NCI-H2171 treated with DMSO at 0.1 percent for 48 hours (cell line): ENCODE measurements around the gene CRHR1.

Experiments used
- DNase-seq: peaks from one replicate; lab custom pipeline; 2025; lab: John Stamatoyannopoulos, UW

Gene CRHR1

DNA sequence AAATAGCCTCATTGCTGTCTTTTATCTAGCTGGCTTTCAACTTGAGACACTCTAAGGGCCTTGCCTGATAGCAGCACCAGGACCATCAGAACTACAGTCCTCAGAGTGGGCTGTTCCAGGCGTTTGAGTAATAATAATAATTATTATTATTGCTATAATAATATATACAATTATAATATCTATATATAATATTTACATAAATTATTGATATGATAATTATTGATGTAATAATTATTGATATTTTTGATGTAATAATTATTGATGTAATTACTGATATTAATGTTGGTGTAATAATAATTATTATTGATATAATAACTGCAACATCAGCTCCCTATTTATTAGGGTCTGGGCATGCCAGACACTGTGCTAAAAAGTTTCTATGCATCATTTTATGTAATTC is 25.6 kb upstream of the CRHR1 start:
- DNase-seq, result no peak

DNA sequence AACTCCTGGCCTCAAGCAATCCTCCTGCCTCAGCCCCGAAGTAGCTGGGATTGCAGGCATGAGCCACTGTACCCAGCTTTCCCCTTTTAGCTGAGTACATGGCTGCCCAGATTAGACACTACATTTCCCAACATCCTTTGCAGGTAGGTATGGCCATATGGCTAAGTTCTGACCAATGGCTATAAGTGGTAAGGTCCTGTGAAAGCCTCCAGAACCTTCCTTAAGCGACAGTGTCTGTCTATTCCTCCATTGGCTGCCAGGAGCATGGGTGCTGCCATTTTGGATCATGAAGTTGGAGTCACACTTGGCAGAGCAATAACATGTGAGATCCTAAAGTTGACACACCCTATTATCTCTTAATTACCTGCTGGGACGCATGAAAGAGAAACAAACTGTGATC is 24.4 kb upstream of the CRHR1 start:
- DNase-seq, result no peak

DNA sequence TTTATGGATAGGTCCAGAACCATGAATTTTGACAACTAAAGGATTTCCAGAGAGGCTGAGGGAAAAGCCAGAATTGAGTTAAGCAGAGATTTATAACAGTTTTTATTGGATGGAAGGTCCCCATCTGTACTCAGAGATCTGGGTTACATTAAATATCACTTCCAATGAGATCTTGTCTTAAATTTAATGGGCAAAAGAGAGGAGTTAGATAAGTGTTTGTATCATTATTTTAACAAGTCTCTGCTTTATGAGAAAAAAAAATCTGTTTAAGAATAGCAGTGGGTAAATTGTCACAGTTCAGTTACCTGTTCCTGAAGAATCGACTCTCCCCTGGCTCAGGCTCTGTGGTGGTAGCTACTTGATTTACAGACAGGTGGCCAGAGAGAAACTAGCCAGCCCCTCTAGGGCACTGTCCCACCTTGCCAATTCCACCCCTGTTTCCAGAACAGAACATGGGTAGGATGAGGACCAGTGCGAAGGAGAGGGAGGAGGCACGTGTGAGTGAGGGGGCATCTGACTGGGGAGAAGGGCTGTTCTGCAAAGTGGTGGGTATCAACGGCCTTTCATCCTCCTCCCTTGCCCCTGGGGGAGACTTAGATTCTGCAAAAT is 22.1 kb upstream of the CRHR1 start:
- DNase-seq, result no peak

DNA sequence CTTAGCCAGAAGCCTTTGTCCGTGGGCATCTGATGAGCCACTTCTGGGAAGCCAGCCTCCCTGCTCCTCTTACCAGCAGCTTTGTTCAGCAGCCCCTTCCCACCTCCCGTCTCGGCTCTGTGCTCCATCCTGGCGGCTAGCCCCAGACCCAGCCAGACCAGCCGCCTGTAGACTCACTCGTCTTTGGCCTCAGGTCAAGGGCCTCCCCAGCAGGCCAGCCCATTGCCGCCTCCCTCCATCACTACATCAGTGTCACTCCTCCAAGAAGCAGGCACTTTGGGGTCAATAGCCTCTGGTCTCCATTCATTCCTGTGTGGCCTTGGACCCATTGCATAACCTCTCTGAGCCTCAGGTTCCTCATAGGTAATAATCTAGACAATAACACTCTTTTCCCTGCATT is 20.9 kb upstream of the CRHR1 start:
- DNase-seq, result no peak

DNA sequence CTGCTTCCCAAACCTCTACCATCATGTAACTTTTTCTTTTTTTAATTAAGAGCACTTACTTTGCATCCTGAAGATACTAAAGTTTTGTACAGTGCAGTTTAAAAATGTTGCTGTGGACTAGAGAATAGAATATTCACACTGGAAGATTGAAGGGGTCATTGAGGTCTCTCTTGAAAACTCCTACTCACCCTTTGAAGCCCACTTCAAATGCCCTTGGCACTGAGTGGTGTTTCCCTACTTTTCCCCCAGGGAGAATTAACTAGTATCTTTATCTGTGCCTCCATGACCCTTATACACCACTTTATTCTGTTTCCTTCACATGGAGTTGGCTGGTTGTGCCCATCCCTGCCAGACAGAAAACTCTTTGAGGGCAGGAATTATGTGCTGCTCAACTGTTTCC is 19.6 kb upstream of the CRHR1 start:
- DNase-seq, result no peak

DNA sequence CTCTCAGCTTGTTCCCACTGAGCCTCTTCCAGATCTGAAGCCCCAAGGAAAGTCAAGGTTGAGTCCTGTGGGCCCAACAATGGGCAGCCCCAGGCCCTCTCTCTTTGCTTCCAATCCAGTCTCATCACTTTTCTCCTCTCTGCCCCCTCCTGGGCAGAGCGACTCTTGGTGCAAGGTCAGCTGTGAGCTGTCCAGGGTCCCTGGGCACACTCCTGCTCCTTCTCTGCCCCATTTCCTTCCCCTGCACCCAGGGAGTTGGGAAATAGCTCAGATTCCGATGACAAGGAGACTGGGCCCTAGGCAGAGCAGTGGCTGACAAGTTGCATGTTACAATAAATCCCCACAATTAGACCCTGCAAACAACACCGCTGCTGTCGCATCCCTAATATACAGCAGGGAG is 16.1 kb upstream of the CRHR1 start:
- DNase-seq, result no peak

DNA sequence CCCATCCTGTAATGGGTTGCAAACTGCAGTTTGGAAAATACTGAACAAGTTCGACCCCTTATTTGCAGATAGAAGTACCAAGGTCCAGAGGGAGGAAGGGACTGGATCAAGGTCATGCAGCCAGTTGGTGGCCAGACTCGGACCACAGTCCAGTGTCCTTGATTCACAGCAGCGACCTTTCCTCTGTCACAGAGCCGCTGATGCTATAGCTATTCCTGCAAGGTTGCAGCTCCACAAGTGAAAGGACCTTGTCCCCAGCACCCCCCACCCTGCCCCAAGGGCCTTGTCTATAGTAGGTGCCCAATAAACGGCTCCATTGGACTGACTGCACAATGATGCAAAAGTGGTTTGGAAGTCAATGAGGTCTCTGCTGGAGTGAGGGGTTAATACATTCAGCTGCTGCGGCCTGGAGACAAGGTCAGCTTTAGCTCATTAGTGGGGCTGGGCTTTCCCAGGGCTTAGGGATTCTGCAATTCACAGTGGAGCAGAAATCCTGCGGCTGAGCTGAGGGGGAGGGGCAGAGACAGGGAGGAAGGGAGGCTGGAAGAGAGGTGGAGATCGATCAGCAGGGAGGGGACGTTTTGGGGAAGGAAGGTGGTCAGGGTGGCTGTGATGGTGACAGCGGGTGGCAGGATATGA is 13.4 kb upstream of the CRHR1 start:
- no peak for DNase-seq

DNA sequence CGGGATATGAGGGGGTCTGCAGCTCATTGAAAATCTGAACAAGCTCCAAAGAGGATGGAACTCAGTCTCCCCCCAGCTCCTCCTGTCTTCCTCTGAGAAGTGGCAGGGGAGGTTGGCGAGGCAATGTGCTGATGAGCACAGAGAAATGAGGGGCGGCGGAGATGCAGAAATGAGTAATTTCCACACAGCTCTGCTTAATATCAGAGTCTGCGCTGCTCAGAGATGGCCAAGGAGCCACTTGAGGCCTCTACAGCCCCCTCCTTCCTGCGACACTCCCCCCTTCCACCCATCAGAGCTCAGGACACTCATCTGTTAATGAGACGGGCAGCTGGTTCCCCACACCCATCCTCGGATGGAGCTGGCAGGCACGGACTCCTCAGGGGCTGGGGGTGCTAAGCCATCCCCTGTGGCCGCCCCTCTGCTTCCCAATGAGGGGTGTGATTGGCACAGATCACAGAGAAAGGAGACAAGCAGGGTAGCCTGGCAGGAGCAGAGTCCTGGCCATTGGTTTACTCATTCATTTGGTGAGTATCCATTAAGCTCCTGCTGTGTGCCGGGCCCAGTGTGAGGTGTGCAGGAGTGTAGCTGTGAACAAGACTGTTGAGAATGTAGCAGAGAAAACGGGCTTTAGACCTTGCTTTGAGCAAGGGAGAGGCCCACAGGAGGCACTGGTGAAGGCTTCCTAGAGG is 12.7 kb upstream of the CRHR1 start:
- DNase-seq, result no peak

DNA sequence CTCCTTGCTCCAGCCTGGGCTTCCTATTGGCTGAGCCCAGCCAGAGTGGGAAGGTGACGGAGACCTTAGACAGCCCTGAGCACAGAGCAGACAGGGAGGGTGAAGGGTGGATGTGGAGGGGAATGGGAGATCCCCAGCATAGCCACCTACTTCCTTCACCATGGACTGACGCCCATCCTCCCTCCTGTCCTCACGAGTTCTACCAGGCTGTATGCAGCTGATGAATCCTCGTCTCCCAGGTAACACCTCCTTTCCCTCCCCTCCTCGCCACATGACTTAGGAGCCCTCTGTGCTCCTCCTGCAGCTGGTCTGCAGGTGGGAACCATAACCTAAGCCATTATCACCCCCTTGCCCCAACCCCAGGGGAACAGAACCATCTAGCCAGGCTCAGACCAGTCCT is 9.0 kb upstream of the CRHR1 start:
- peak; percentile 85 for DNase-seq

DNA sequence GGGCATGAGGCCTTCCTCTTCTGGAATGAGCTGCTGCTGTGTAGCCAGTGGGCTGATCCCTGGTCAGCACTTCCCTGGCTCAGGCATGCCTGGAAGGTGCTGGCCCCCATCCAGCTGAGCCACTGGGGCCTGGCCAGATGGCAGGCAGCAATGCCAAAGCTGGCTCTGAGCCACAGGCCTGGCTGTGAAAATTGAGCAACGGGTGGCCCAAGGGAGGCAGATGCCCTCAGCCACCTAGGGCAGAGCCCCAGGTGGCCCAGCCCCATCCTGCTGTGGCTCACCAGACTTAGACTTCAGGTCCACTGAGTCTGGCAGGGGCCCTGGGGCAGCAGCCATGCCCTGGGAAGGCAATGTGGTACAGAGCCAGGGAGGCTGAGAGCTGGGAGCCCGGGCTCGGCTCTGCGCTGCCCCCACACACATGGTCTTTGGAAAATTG is 8.5 kb upstream of the CRHR1 start:
- DNase-seq, result peak; percentile 74

DNA sequence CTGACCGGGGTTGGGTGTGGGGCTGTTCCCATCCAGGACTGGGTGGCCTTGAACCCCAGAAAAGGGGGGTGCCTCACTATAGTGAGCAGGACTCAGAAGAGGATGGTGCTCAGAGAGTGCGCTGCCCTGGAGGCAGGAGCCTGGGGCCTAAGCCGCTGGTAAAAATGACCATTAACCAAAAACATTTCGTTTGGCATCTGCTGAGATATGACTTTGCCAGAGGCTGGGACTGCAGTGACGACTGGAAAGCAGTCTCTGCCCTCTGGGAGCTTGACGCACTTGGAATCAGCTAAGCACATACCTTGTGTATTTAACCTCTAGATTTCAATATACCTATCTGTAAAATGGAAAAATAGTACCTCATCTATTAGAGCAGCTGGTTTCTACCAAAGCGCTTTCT is 7.2 kb upstream of the CRHR1 start:
- DNase-seq, result no peak

DNA sequence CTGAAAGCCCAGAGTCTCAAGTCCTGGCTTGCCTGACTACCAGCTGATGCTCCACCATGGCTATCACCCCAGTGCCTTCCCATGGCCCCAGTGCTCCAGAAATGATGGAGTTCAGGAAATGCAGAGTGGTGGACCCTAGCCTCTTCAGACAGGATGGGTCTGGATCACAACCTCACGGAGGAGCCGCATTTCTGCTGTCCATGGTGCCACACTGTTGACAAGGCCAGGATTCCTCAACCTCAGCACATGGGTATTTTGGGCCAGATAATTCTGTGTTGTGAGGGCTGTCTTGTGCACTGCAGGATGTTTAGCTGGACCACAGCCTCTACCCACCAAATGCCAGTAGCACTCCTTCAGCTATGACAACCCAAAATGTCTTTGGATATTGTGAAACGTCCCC is 6.7 kb upstream of the CRHR1 start:
- no peak for DNase-seq

DNA sequence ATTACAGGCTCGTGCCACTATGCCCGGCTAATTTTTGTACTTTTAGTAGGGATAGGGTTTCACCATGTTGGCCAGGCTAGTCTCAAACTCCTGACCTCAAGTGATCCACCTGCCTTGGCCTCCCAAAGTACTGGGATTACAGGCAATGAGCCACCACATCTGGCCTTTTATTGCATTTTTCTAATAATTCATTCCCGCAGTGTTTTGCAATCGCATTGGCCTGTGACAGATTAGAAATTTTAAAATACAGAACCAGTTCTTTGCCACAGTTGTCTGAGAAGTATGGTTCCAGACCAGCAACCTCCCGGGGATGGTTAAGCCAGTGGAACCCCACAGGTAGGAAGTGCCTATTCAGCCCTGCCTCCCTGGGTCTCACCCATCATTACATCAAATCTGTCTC is 3.2 kb upstream of the CRHR1 start:
- no peak for DNase-seq

DNA sequence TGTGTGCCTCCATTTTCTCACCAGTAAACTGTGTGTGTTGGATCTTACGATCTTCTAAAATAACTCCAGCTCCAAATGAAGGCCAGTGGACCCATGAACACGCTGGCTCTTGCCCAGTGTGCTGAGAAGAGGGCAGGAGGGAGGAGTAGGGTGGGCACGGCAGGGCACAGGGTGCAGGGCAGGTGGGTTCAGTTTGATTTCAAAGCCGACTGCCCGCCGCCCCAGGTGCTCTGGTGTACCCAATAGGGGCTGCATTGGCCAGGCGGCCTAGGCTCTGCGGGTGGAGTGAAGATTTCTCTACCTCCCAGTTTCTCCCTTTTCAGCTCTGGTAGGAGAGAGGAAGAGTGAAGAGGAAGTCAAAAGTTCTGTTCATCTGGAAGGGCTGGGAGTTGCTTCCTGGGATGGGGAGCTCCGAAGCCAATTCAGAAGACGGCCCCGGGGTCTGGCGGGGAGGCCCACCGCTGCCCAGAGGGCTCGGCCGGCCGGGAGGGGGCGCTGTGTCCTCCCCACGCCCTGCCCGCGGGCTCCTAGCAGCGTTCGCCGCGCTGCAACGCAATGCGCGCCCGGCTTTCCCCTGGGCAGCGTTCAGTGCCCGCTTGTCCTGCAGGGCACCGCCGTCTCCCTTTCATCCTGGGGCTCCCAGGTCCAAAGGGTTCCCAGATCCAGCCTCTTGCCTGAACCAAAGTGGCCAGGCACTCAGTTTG is 1.1 kb upstream of the CRHR1 start:
- peak; percentile 50 for DNase-seq

DNA sequence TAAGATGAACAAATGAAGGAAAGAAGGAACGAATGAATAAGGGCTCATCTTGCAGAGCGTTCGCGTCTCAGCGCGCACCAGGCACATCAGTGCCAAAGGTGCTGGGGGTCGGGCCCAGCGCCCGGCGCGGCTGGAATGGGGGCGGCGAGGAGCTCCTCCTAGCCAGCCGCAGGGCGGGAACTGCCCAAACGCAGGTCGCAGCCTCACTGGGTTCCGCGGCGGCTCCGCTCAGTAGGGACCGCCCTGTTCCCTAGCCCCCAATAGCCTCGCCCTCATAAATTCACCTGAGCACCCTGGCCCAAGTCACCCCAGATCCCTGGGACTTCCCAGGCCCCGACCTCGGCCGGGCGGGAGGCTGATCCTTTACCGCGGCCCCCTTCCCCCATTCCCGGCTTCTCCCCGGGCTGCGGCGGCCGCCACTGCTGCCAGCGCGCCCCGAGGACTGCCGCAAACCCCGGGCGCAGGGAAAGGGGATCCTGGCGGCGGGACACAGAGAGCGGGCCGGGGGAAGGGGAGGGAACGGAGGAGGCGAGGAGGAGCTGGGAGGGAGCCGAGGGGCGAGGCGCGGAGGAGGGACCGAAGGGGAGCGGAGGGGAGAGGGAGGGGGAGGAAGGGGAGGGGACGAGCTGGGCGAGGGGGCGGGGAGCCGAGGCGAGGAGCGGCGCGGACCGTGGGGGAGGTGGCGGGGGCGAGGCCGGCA is 377 bp upstream of the CRHR1 start:
- DNase-seq, result peak; percentile 60

DNA sequence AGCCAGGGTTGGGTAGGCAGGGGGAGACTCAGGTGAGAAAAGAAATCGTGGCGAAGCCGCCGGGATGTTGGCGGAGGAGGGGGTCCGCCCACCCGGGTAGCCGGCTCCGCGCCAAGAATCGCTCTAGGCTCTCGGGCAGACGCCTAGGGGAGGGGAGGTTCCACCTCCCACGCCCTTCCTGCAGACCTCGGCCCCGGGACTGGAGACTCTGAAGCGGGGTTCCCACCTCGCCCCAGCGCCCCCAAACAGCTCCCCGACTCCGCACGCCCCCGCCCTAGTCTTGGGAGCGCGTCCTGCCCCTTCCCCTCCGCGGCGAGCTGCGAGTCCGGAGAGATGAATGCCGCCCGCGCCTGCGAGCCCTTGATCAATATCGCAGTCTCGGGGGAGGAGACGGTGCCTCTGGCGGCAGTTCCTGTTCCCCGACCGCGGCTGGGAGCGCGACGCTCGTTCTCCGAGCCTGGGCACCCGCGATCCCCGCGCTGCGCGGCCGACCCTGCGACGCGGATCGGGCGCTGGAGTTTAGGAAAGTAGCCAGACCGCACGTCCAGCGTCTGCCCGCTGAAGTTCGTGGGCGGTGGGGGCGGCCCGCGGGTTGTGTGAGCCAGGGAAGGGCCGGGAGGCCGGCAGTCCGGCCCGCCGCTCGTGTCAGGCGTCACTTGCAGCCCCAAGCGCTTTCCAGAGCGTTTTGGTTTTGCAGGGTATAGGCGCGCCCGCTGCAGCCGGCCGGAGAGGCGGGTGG is 790 bp downstream of the CRHR1 start:
- peak; percentile 44 for DNase-seq

DNA sequence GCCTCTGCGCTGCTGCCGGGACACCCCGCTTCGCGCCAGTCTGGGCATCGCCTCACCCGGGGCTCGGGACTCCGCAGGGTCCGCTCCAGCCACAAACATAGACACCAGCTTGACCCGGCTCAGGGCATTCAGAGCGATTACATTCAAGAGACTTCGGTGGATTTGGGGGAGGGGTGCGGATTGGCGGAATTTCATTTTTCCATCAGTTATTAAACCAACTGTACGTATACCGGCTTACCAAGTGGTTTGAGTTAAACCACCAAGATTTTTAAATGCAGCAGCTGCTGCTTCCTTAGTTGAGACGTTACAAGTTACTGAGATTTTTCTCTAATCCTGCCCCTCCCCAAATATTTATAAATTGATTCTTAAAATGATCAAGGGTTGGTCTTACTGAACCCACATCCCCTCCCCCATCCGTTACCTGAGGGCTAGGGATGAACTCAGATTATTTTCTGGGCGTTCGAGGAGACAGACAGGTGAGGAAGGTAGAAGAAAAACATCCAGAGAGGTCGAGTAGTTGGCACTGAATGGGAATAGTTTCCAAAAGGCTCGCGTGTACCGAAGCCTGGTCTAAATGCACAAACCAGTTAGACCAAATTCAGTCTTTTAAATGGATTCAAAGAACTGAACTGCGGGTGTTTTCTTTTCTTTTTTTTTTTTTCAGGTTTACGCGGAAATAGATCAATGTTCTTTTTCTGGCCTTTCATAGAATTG is 1.5 kb downstream of the CRHR1 start:
- DNase-seq, result no peak

DNA sequence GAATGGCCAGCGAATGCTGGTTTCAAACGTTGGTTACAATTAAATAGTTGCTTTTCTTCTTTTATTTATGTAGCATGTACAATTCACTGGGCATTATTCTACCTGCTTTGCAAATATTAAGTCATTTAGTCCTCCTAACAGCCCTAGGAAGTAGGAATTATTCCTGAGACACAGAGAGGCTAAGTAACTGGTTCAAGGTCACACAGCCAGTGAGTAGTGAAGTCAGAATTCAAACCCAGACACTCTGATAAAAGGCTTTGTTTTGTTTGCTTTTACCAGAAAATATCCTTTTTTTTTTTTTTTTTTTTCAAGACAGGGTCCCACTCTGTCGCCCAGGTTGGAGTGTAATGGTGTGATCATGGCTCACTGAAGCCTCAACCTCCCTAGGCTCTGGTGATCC is 2.2 kb downstream of the CRHR1 start:
- no peak for DNase-seq

DNA sequence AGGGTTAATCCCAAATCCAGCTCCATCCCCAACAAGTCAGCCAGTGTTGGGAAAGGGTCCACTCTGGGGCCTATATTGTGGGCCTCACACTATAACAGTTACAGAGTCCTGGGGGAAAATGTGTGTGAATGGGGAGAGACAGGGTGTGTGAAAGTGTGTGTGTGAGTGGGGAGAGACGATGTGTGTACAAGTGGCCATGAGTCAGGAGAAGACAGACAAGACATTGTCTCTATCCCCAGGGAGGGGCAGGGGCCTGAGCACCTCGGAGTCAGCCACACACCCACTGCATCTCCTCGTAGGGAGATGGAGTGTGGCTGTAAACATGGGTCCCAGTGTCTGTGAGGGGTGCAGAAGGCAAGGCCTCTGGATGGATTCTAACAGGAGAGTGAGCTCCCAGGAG is 2.9 kb downstream of the CRHR1 start:
- DNase-seq, result no peak

DNA sequence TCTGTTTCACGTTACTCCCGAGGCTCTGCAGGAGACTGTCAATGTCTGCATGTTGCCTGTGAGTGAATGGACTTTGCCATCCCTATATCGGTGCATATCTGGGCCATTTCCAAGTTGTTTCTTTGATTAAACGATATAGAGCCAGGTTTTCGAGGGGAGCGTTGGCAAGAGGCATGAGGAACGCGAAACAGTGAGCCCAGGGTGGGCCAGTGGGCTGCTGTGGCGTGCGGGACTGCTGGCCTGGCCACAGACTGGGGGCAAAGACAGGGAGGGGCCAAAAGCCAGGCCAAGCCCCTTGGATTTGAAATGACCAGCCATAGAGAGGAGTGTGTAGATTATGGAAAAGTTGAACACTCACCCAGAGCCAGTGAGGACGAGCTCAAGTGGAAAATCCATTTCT is 3.5 kb downstream of the CRHR1 start:
- no peak for DNase-seq

DNA sequence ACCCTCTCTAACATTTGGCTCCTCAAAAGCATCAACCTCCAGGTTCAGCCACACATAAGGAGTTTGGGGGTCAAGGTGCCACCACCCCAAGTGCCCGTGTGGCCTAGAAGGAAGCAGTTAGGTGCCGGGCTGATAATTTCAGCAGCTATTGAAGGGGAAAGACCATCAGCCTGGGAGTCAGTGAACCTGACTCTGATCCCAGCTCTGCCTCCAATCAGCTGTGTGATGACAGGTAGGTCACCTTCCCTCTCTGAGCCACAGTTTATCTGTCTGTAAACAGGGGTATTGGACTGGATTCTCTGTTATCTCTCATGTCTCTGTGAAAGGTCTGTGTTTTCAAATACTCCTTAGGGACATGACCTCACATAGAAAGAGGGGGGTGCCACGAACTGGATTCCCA is 3.9 kb downstream of the CRHR1 start:
- DNase-seq, result no peak
